Small intestine (tissue), 7 donors: ENCODE results near the gene WDR49. TPM values are rescaled to one million over a fixed set of nuclear protein-coding genes. Genes with fewer than 3 reads are reported as not detected.

ENCODE experiments used
- DNase-seq, 2 donors: peaks; one replicate each; pipeline versions ENCODE4 v3.0.0 to v3.0.0-alpha.2; 2013
- FAIRE-seq: peaks from 2 replicates; lab custom pipeline; 2012; peaks lifted over from hg19 to GRCh38; lab: Jason Lieb, UNC
- H3K27ac ChIP-seq, 3 donors: one replicate each; pipeline ENCODE4 v1.5.1; 2013; ENCODE audit warnings: low read length in 2 of 3, mild to moderate bottlenecking in 2 of 3, control low read depth in 1 of 3, inconsistent platforms in 1 of 3, low read depth in 1 of 3, moderate library complexity in 1 of 3
- H3K27me3 ChIP-seq, 3 donors: one replicate each; pipeline ENCODE4 v1.6.1; 2013; ENCODE audit warnings: low read length in 3 of 3, inconsistent platforms in 1 of 3; ENCODE audit not compliant: control insufficient read depth in 3 of 3, insufficient read depth in 3 of 3
- H3K36me3 ChIP-seq, 3 donors: one replicate each; pipeline ENCODE4 v1.6.1; 2013; ENCODE audit warnings: low read length in 3 of 3, inconsistent platforms in 1 of 3, low read depth in 1 of 3, mild to moderate bottlenecking in 1 of 3, moderate library complexity in 1 of 3; ENCODE audit not compliant: control insufficient read depth in 3 of 3, insufficient read depth in 2 of 3
- H3K4me1 ChIP-seq, 3 donors: one replicate each; pipeline ENCODE4 v1.6.1; 2013; ENCODE audit warnings: low read length in 2 of 3, inconsistent platforms in 1 of 3, low read depth in 1 of 3, mild to moderate bottlenecking in 1 of 3, moderate library complexity in 1 of 3; ENCODE audit not compliant: control insufficient read depth in 3 of 3, insufficient read depth in 2 of 3
- H3K4me3 ChIP-seq, 3 donors: one replicate each; pipeline ENCODE4 v1.5.1; 2013; ENCODE audit warnings: low read length in 3 of 3, control low read depth in 1 of 3, inconsistent platforms in 1 of 3, low read depth in 1 of 3, mild to moderate bottlenecking in 1 of 3, moderate library complexity in 1 of 3
- H3K9me3 ChIP-seq, 2 donors: one replicate each; pipeline ENCODE4 v1.6.1; 2013; ENCODE audit warnings: low read depth in 1 of 2, low read length in 1 of 2; ENCODE audit not compliant: control insufficient read depth in 2 of 2, insufficient read depth in 1 of 2
- WGBS, 3 donors: extraction: QIAGEN DNeasy Blood & Tissue Kit; methylation state at CpG; one replicate each; pipeline ENCODE4 v1.1.7; 2013; 5-methylcytosine and 5-hydroxymethylcytosine counted together
- polyA plus RNA-seq, 4 donors: library from polyadenylated mRNA; stranded (reverse) in 3 of 4; unstranded in 1 of 4; fragments of 200-250 nt in 3 of 4; fragments of 120-200 nt in 1 of 4; gene quantifications; one replicate each; pipeline versions ENCODE4 v1.2.1 to v1.2.3, GENCODE V29; 2013
- donor health status: healthy with polysubstance abuse.
- donor health status: control.
- donor health status: control.
- donor health status: Bipolar disorder and iron deficiency.
- donor health status: healthy.

Gene WDR49
- polyA plus RNA-seq, 4 donors: 0.03 to 5.6 (median 2.2) TPM

DNA sequence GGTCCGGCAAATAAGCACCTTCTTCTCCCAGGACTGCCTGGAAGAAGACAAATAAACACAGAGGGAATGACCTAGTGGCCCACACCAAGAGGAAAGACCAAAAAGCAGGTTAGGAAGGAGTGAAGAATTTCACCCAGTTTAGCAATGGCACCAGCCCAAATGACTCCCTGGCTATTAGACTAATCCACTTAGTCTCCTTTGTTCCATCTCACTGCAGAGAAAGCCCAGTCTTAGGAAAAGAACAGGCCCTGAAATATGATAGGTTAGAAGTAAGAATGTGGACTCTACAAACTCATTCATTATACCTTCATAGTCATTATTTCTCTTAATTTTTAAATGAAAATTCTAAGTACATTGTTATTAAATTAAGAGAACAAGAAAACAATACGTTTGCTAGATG, 203.1 kb downstream of the WDR49 start:
- WGBS, 3 donors: 63 to 84% (median 64%) methylated on average over 2 of the region's 2 CpGs
- no peak for FAIRE-seq

DNA sequence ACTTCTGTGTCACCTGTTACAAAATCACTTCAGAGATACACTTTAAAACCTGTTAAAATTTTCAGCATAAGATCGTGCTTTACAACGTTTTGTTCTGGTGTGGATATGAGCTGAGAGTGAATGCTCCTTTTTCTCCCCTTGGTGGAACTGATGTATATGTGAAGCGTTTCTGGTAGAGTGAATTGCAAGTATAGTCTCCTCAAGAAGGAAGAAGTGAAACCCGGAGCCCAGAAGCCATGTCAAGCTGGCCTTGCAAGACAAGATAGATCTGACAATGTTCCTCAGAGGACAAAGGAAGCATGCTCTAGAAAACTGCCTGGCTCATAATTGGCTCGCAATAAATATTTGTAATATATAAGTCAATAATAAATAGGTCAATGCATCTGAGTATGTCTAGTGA, 203.5 kb downstream of the WDR49 start:
- Histone ChIP-seq H3K4me1 (no peaks in the 10 kb centered on the region), H3K4me3 (no peak overlapping the region), H3K27me3 (peaks cover 0 to 2% (median 0%) of the 10 kb centered on the region in 3 donors), H3K27ac (no peak overlapping the region), H3K36me3 (no peaks in the 10 kb centered on the region), H3K9me3 (no peaks in the 10 kb centered on the region)
- DNase-seq (no peak), FAIRE-seq (no peak)
- WGBS, 3 donors: 74 to 91% (median 85%) methylated on average over 5 of the region's 5 CpGs

More for the DNA sequence above, 203.1 kb downstream of the WDR49 start:
- Histone ChIP-seq H3K4me3 (no peak overlapping the region), H3K36me3 (no peaks in the 10 kb centered on the region), H3K27ac (no peak overlapping the region), H3K27me3 (peaks cover 0 to 2% (median 0%) of the 10 kb centered on the region in 3 donors), H3K9me3 (no peaks in the 10 kb centered on the region), H3K4me1 (no peaks in the 10 kb centered on the region)
- no peak for DNase-seq

GRCh38 chr3:167445491-167445890, 208.3 kb downstream of the WDR49 start:
- no peak for DNase-seq
- H3K36me3 ChIP-seq: no peaks in the 10 kb centered on the region
- no peak overlapping the region for H3K4me3 ChIP-seq
- no peaks in the 10 kb centered on the region for H3K4me1 ChIP-seq
- H3K27ac ChIP-seq: no peak overlapping the region
- no peaks in the 10 kb centered on the region for H3K9me3 ChIP-seq
- H3K27me3 ChIP-seq: peaks cover 0 to 2% (median 0%) of the 10 kb centered on the region in 3 donors
- FAIRE-seq: no peak

DNA sequence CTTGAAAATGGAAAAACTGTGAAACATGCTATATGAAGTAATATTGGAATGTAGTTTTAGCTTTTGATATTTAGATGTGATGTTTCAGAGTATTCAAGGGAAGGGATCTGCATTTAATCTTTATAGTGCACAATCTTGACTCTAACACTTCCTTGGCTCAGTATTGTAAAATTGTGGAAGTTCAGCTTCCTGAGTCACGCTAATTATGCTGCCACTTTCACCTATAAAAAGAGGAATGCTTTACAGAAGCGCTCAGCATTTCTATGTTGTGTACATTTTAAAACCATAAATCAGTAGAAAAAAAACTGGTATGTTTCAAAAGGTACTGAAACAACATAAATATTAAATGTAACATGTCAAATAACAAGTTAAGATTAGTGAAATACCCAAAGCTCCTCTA, 212.5 kb downstream of the WDR49 start:
- no peak overlapping the region for H3K27ac ChIP-seq
- no peaks in the 10 kb centered on the region for H3K36me3 ChIP-seq
- no peak for FAIRE-seq
- H3K9me3 ChIP-seq: no peaks in the 10 kb centered on the region
- H3K4me3 ChIP-seq: no peak overlapping the region
- H3K27me3 ChIP-seq: peaks cover 0 to 2% (median 0%) of the 10 kb centered on the region in 3 donors
- H3K4me1 ChIP-seq: no peaks in the 10 kb centered on the region
- 60 to 89% (median 71%) methylated on average over 2 of the region's 2 CpGs for WGBS, 3 donors
- DNase-seq: no peak

DNA sequence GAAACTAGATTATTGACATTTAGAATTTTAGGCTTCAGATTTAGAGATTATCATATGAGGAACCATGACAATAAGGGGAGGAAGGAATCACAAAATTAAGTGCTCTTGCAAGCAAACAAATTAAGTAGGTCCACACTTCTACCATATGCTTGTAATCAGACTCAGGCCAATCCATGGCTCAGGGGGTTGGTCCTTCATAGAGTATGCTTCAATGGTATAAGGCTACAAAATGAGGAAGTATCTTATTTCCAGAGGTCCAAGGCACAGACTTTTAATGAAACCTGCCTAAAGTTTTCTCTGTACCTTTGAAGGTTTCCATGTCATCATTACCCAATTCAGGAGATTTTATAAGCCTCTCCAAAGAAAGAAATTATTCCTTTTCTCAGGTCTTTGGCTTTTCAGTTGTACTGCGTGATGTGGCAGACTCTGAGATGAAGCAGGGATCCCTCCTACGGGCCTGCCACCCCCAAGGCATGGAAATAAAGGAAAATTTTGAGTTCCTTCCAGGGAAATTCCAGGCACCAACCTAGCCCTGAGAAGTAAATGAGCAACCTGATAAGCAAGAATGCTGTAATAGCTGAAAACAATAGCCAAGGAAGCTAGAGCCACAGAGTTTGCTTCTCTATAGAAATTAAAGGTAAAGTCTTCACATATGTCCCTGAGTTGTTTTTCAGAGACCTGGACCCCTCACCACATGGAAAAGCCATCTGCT, 216.2 kb downstream of the WDR49 start:
- Histone ChIP-seq H3K36me3 (no peaks in the 10 kb centered on the region), H3K27me3 (no peaks in the 10 kb centered on the region), H3K4me3 (no peak overlapping the region), H3K27ac (no peak overlapping the region), H3K4me1 (no peaks in the 10 kb centered on the region), H3K9me3 (no peaks in the 10 kb centered on the region)
- 64 to 75% (median 74%) methylated on average over 2 of the region's 2 CpGs for WGBS, 3 donors
- FAIRE-seq: no peak
- no peak for DNase-seq

Other genes with a start within 250 kb of the WDR49 start
- 10 to 100 TPM in 1 of 4 donors, 1 to 10 TPM in 1, under 1 TPM in 1, not detected in 1; 0.24 to 11.4 (median 3.5) TPM for gene SERPINI2, start 179.9 kb downstream of the WDR49 start, polyA plus RNA-seq
- gene PDCD10, start 81.0 kb upstream of the WDR49 start, polyA plus RNA-seq: 10 to 100 TPM; 49.5 to 96.2 (median 79.4) TPM
- gene SERPINI1, start 81.8 kb upstream of the WDR49 start, polyA plus RNA-seq: 1 to 10 TPM in 2 of 4 donors, under 1 TPM in 1, not detected in 1; 0.54 to 5.6 (median 5.4) TPM